Mesenteric fat pad (tissue), 1 donor: Measurements from ENCODE around the gene ARG2. TPM values are rescaled to one million over a fixed set of nuclear protein-coding genes. Genes with fewer than 3 reads are reported as not detected.

Source experiments
- DNase-seq: peaks from one replicate; pipeline ENCODE4 v3.0.0-alpha.2; 2020; ENCODE audit warnings: low spot score
- total RNA-seq: library from RNA; stranded (reverse); fragmentation: NEBNext Ultra II Directional; extraction: Animal tissue kit (Norgen Biotek cat#: 25700); gene quantifications from one replicate; pipeline ENCODE4 v1.2.1, GENCODE V29; 2021
- donor health status: DM: yes; HTN: yes; CAD: no.

Gene ARG2
- total RNA-seq, 1 donor from 2014 or later, result 6.6 TPM

- DNase-seq, result no peak
These were observed 60.4 kb downstream of the ARG2 start for GRCh38 chr14:67680121-67680602.

- no peak for DNase-seq
These were observed 61.2 kb downstream of the ARG2 start for GRCh38 chr14:67680941-67681340.

GRCh38 chr14:67683842-67684241, 64.1 kb downstream of the ARG2 start:
- no peak for DNase-seq

GRCh38 chr14:67690011-67690410, 70.3 kb downstream of the ARG2 start:
- DNase-seq, result no peak

- DNase-seq, result no peak
These were observed 75.2 kb downstream of the ARG2 start for GRCh38 chr14:67694791-67695393.

GRCh38 chr14:67695394-67695949, 75.8 kb downstream of the ARG2 start, which contains the start of gene RDH11:
TSS of gene RDH11 (minus strand) at chr14:67695764. CDS start at chr14:67695703, 61 bp downstream.
- DNase-seq, result peak; percentile 93

GRCh38 chr14:67697006-67697405, 77.3 kb downstream of the ARG2 start:
- no peak for DNase-seq

- DNase-seq, result no peak
These were observed 78.5 kb downstream of the ARG2 start for GRCh38 chr14:67698179-67698578.

Other genes starting within 250 kb of the ARG2 start
- 0.64 TPM for gene PLEK2, start 207.8 kb upstream of the ARG2 start, total RNA-seq
- 1.7 TPM for gene TMEM229B, start 131.2 kb upstream of the ARG2 start, total RNA-seq
- gene PLEKHH1, start 86.6 kb upstream of the ARG2 start, total RNA-seq, result 6.8 TPM
- gene PIGH, start 19.7 kb upstream of the ARG2 start, total RNA-seq, result 16.9 TPM
- 195 TPM for gene VTI1B, start 54.7 kb downstream of the ARG2 start, total RNA-seq
- 33.1 TPM for gene RDH11, start 75.8 kb downstream of the ARG2 start, total RNA-seq
- not detected for gene RDH12, start 82.0 kb downstream of the ARG2 start, total RNA-seq
- 29.1 TPM for gene ZFYVE26, start 196.7 kb downstream of the ARG2 start, total RNA-seq
- gene RAD51B, start 199.9 kb downstream of the ARG2 start, total RNA-seq, result 14.7 TPM